Central memory CD8-positive, alpha-beta T cell (primary cell): ENCODE measurements around the gene RHO.

Experiments used
- ATAC-seq: fragments of 150-1000 bp; cut with Tn5 transposase; replicated peaks from 2 replicates; pipeline ENCODE4 v1.10.0; 2022; ENCODE audit warnings: mild to moderate bottlenecking, moderate FRiP score, moderate number of reproducible peaks; ENCODE audit not compliant: poor library complexity, severe bottlenecking; ENCODE audit errors: extremely low read depth
- DNase-seq, 2 donors: peaks; one replicate each; pipeline ENCODE4 v3.0.0; 2021; ENCODE audit warnings: low spot score in 2 of 2
- H3K27ac Mint-ChIP-seq: one replicate; pipeline ENCODE4 v1.8.0; 2022; ENCODE audit warnings: low read depth, mild to moderate bottlenecking, moderate library complexity, mixed read lengths
- H3K27me3 Mint-ChIP-seq: one replicate; pipeline ENCODE4 v1.8.0; 2022; ENCODE audit warnings: mixed read lengths
- H3K36me3 Mint-ChIP-seq: one replicate; pipeline ENCODE4 v1.8.0; 2022; ENCODE audit warnings: mild to moderate bottlenecking, moderate library complexity, mixed read lengths; ENCODE audit not compliant: insufficient read depth
- H3K4me1 Mint-ChIP-seq: one replicate; pipeline ENCODE4 v1.8.0; 2022; ENCODE audit warnings: mixed read lengths
- H3K4me3 Mint-ChIP-seq: one replicate; pipeline ENCODE4 v1.8.0; 2022; ENCODE audit warnings: mild to moderate bottlenecking, moderate library complexity, mixed read lengths
- H3K9me3 Mint-ChIP-seq: one replicate; pipeline ENCODE4 v1.8.0; 2022; ENCODE audit warnings: mixed read lengths

RHO gene

GRCh38 chr3:129575997-129576384 lies 47.6 kb downstream of the RHO start:
- no peaks in the 10 kb centered on the region for H3K27me3 Mint-ChIP-seq
- H3K36me3 Mint-ChIP-seq, result peaks cover 25% of the 10 kb centered on the region
- ATAC-seq, result no peak
- H3K27ac Mint-ChIP-seq, result peak overlapping the region; percentile 99
- H3K9me3 Mint-ChIP-seq, result no peaks in the 10 kb centered on the region
- peaks cover 71% of the 10 kb centered on the region for H3K4me1 Mint-ChIP-seq
- peak overlapping the region; percentile 67 for H3K4me3 Mint-ChIP-seq
- no peak for DNase-seq

GRCh38 chr3:129576514-129577352 lies 48.3 kb downstream of the RHO start:
- peaks cover 24% of the 10 kb centered on the region for H3K36me3 Mint-ChIP-seq
- H3K9me3 Mint-ChIP-seq, result no peaks in the 10 kb centered on the region
- H3K4me1 Mint-ChIP-seq, result peaks cover 74% of the 10 kb centered on the region
- peak overlapping the region; percentile 67 for H3K4me3 Mint-ChIP-seq
- peak overlapping the region; percentile 99 for H3K27ac Mint-ChIP-seq
- peak; percentile 70 to 88 for DNase-seq
- peak; percentile 91 for ATAC-seq
- H3K27me3 Mint-ChIP-seq, result no peaks in the 10 kb centered on the region

- ATAC-seq (peak; percentile 5), DNase-seq (no peak)
- Mint-ChIP-seq H3K4me1 (peaks cover 68% of the 10 kb centered on the region), H3K9me3 (no peaks in the 10 kb centered on the region), H3K36me3 (peaks cover 22% of the 10 kb centered on the region), H3K4me3 (peak overlapping the region; percentile 67), H3K27ac (peak overlapping the region; percentile 99), H3K27me3 (no peaks in the 10 kb centered on the region)
Observed at GRCh38 chr3:129577366-129577765, 48.9 kb downstream of the RHO start.

- H3K9me3 Mint-ChIP-seq, result no peaks in the 10 kb centered on the region
- H3K27ac Mint-ChIP-seq, result peak overlapping the region; percentile 99
- H3K36me3 Mint-ChIP-seq, result peaks cover 23% of the 10 kb centered on the region
- DNase-seq (no peak), ATAC-seq (no peak)
- H3K4me3 Mint-ChIP-seq, result peak overlapping the region; percentile 65
- H3K4me1 Mint-ChIP-seq, result peaks cover 65% of the 10 kb centered on the region
- no peaks in the 10 kb centered on the region for H3K27me3 Mint-ChIP-seq
Observed at GRCh38 chr3:129577925-129578786, 49.7 kb downstream of the RHO start.

GRCh38 chr3:129579991-129580390 lies 51.6 kb downstream of the RHO start:
- Mint-ChIP-seq H3K27ac (peak overlapping the region; percentile 99), H3K36me3 (peaks cover 21% of the 10 kb centered on the region), H3K27me3 (no peaks in the 10 kb centered on the region), H3K4me3 (no peak overlapping the region), H3K9me3 (no peaks in the 10 kb centered on the region), H3K4me1 (peaks cover 55% of the 10 kb centered on the region)
- no peak for DNase-seq
- no peak for ATAC-seq

- no peaks in the 10 kb centered on the region for H3K9me3 Mint-ChIP-seq
- H3K27me3 Mint-ChIP-seq, result no peaks in the 10 kb centered on the region
- ATAC-seq (no peak), DNase-seq (no peak)
- H3K4me1 Mint-ChIP-seq, result peaks cover 40% of the 10 kb centered on the region
- peak overlapping the region; percentile 80 for H3K27ac Mint-ChIP-seq
- no peak overlapping the region for H3K4me3 Mint-ChIP-seq
- H3K36me3 Mint-ChIP-seq, result peaks cover 20% of the 10 kb centered on the region
Observed at GRCh38 chr3:129581623-129582022, 53.2 kb downstream of the RHO start.

GRCh38 chr3:129582799-129583198 lies 54.4 kb downstream of the RHO start:
- Mint-ChIP-seq H3K9me3 (no peaks in the 10 kb centered on the region), H3K36me3 (peaks cover 12% of the 10 kb centered on the region), H3K4me1 (peaks cover 37% of the 10 kb centered on the region), H3K4me3 (no peak overlapping the region), H3K27me3 (no peaks in the 10 kb centered on the region), H3K27ac (no peak overlapping the region)
- ATAC-seq, result no peak
- DNase-seq, result no peak

- Mint-ChIP-seq H3K27ac (no peak overlapping the region), H3K4me1 (peaks cover 34% of the 10 kb centered on the region), H3K4me3 (no peak overlapping the region), H3K27me3 (no peaks in the 10 kb centered on the region), H3K36me3 (peaks cover 12% of the 10 kb centered on the region), H3K9me3 (no peaks in the 10 kb centered on the region)
- no peak for DNase-seq
- no peak for ATAC-seq
Observed at GRCh38 chr3:129583289-129583688, 54.9 kb downstream of the RHO start.

- DNase-seq (no peak), ATAC-seq (no peak)
- Mint-ChIP-seq H3K4me3 (no peak overlapping the region), H3K4me1 (peaks cover 22% of the 10 kb centered on the region), H3K9me3 (no peaks in the 10 kb centered on the region), H3K27me3 (no peaks in the 10 kb centered on the region), H3K27ac (no peak overlapping the region), H3K36me3 (peaks cover 10% of the 10 kb centered on the region)
Observed at GRCh38 chr3:129584631-129585030, 56.2 kb downstream of the RHO start.
